HG03342 (cell line): ENCODE data around the gene MYO7A.

Source experiments
- ATAC-seq: cut with Tn5 transposase; IDR thresholded peaks from one replicate; pipeline ENCODE4 v1.9.1; 2021; ENCODE audit warnings: mild to moderate bottlenecking, moderate library complexity; ENCODE audit not compliant: unreplicated experiment

MYO7A gene

GRCh38 chr11:77144196-77144856 is 16.3 kb downstream of the MYO7A start:
- ATAC-seq, result no peak

- no peak for ATAC-seq
Measured at GRCh38 chr11:77144857-77145428, 16.9 kb downstream of the MYO7A start.

- ATAC-seq, result no peak
Measured at GRCh38 chr11:77146261-77147035, 18.4 kb downstream of the MYO7A start.

- no peak for ATAC-seq
Measured at GRCh38 chr11:77147036-77147315, 18.9 kb downstream of the MYO7A start.

- ATAC-seq, result no peak
Measured at GRCh38 chr11:77147668-77148321, 19.7 kb downstream of the MYO7A start.

GRCh38 chr11:77148963-77149715 is 21.1 kb downstream of the MYO7A start:
- ATAC-seq, result no peak

GRCh38 chr11:77149716-77150392 is 21.8 kb downstream of the MYO7A start:
- no peak for ATAC-seq

GRCh38 chr11:77150836-77151235 is 22.8 kb downstream of the MYO7A start:
- no peak for ATAC-seq

- ATAC-seq, result no peak
Measured at GRCh38 chr11:77151804-77152509, 23.9 kb downstream of the MYO7A start.

- ATAC-seq, result no peak
Measured at GRCh38 chr11:77152846-77153245, 24.8 kb downstream of the MYO7A start.

GRCh38 chr11:77153276-77154185 is 25.5 kb downstream of the MYO7A start:
- no peak for ATAC-seq

GRCh38 chr11:77154381-77155081 is 26.5 kb downstream of the MYO7A start:
- no peak for ATAC-seq

GRCh38 chr11:77155082-77155475 is 27.0 kb downstream of the MYO7A start:
- no peak for ATAC-seq

- ATAC-seq, result no peak
Measured at GRCh38 chr11:77155556-77156130, 27.6 kb downstream of the MYO7A start.

- ATAC-seq, result no peak
Measured at GRCh38 chr11:77156396-77157195, 28.6 kb downstream of the MYO7A start.

GRCh38 chr11:77158041-77158695 is 30.1 kb downstream of the MYO7A start:
- no peak for ATAC-seq
